H9 (cell line): ENCODE measurements around the gene C1QB. TPM values are rescaled to one million over a fixed set of nuclear protein-coding genes. Genes with fewer than 3 reads are reported as not detected.

ENCODE experiments used
- DNase-seq: peaks from one replicate; pipeline ENCODE4 v3.0.0-alpha.2; 2017
- H2AFZ ChIP-seq: one replicate; pipeline ENCODE4 v1.6.1; 2013; ENCODE audit warnings: mild to moderate bottlenecking, low read length, control low read depth, moderate library complexity
- H2AK5ac ChIP-seq: 2 replicates; pipeline ENCODE4 v1.6.1; 2013; ENCODE audit warnings: low read length, control low read depth, mixed read lengths; ENCODE audit not compliant: insufficient read length
- H2BK120ac ChIP-seq: one replicate; pipeline ENCODE4 v1.6.1; 2013; ENCODE audit warnings: low read depth, mild to moderate bottlenecking, low read length, control low read depth, inconsistent platforms; ENCODE audit not compliant: poor library complexity, severe bottlenecking
- H2BK12ac ChIP-seq: 2 replicates; pipeline ENCODE4 v1.6.1; 2013; ENCODE audit warnings: low read length, control low read depth, mixed read lengths, low read depth; ENCODE audit not compliant: insufficient read length
- H2BK15ac ChIP-seq: 2 replicates; pipeline ENCODE4 v1.6.1; 2013; ENCODE audit warnings: low read depth, low read length, control low read depth
- H2BK20ac ChIP-seq: one replicate; pipeline ENCODE4 v1.6.1; 2013; ENCODE audit warnings: low read depth, mild to moderate bottlenecking, low read length, control low read depth, inconsistent platforms; ENCODE audit not compliant: poor library complexity, severe bottlenecking
- H2BK5ac ChIP-seq: 2 replicates; pipeline ENCODE4 v1.6.1; 2013; ENCODE audit warnings: low read length, control low read depth, mixed read lengths; ENCODE audit not compliant: insufficient read length
- H3K14ac ChIP-seq: 2 replicates; pipeline ENCODE4 v1.6.1; 2013; ENCODE audit warnings: low read length, control low read depth; ENCODE audit not compliant: insufficient read depth
- H3K18ac ChIP-seq: 2 replicates; pipeline ENCODE4 v1.6.1; 2013; ENCODE audit warnings: low read depth, mild to moderate bottlenecking, mixed read lengths, low read length, control low read depth; ENCODE audit not compliant: insufficient read length
- H3K23ac ChIP-seq: 2 replicates; pipeline ENCODE4 v1.6.1; 2013; ENCODE audit warnings: low read length, control low read depth, mixed read lengths, low read depth; ENCODE audit not compliant: insufficient read length
- H3K23me2 ChIP-seq: 2 replicates; pipeline ENCODE4 v1.6.1; 2013; ENCODE audit warnings: low read depth, mild to moderate bottlenecking, mixed read lengths, low read length, control low read depth; ENCODE audit not compliant: insufficient read length, poor library complexity, severe bottlenecking
- H3K27ac ChIP-seq: 2 replicates; pipeline ENCODE4 v1.5.1; 2013; ENCODE audit warnings: low read length, control low read depth, mixed read lengths, low read depth; ENCODE audit not compliant: insufficient read length
- H3K27me3 ChIP-seq: 2 replicates; pipeline ENCODE4 v1.6.1; 2013; ENCODE audit warnings: low read length, control low read depth, inconsistent platforms; ENCODE audit not compliant: insufficient read depth
- H3K4ac ChIP-seq: 2 replicates; pipeline ENCODE4 v1.6.1; 2013; ENCODE audit warnings: low read depth, mild to moderate bottlenecking, control low read depth, inconsistent platforms, low read length, moderate library complexity
- H3K4me1 ChIP-seq: 2 replicates; pipeline ENCODE4 v1.6.1; 2013; ENCODE audit warnings: low read length, control low read depth, inconsistent platforms; ENCODE audit not compliant: insufficient read depth
- H3K4me2 ChIP-seq: 2 replicates; pipeline ENCODE4 v1.6.1; 2013; ENCODE audit warnings: low read length, control low read depth, mixed read lengths; ENCODE audit not compliant: insufficient read length, insufficient read depth
- H3K56ac ChIP-seq: 2 replicates; pipeline ENCODE4 v1.6.1; 2013; ENCODE audit warnings: low read depth, mild to moderate bottlenecking, mixed read lengths, low read length, control low read depth; ENCODE audit not compliant: insufficient read length
- H3K79me1 ChIP-seq: 2 replicates; pipeline ENCODE4 v1.6.1; 2013; ENCODE audit warnings: low read depth, mild to moderate bottlenecking, moderate library complexity, low read length, control low read depth, inconsistent platforms; ENCODE audit not compliant: insufficient read depth, poor library complexity, severe bottlenecking
- H3K79me2 ChIP-seq: 2 replicates; pipeline ENCODE4 v1.6.1; 2013; ENCODE audit warnings: low read length, control low read depth, inconsistent platforms; ENCODE audit not compliant: insufficient read depth
- H3K9ac ChIP-seq: 2 replicates; pipeline ENCODE4 v1.6.1; 2013; ENCODE audit warnings: low read length, control low read depth, mixed read lengths; ENCODE audit not compliant: insufficient read length; ENCODE audit errors: extremely low read depth
- H3K9me3 ChIP-seq: one replicate; pipeline ENCODE4 v1.6.1; 2013; ENCODE audit warnings: low read depth, low read length, inconsistent platforms; ENCODE audit not compliant: control insufficient read depth
- H3T11ph ChIP-seq: one replicate; pipeline ENCODE4 v1.6.1; 2013; ENCODE audit warnings: mild to moderate bottlenecking, low read length, control low read depth, inconsistent platforms
- H4K20me1 ChIP-seq: one replicate; pipeline ENCODE4 v1.6.1; 2013; ENCODE audit not compliant: control insufficient read depth, insufficient read length, insufficient read depth
- H4K5ac ChIP-seq: 2 replicates; pipeline ENCODE4 v1.6.1; 2013; ENCODE audit warnings: low read depth, mild to moderate bottlenecking, mixed read lengths, low read length, control low read depth; ENCODE audit not compliant: insufficient read length
- H4K8ac ChIP-seq: replicated peaks from 2 replicates; pipeline ENCODE4 v1.6.1; 2013; ENCODE audit warnings: low read length, control low read depth, mixed read lengths, low read depth; ENCODE audit not compliant: insufficient read length
- H4K91ac ChIP-seq: 2 replicates; pipeline ENCODE4 v1.6.1; 2013; ENCODE audit warnings: low read depth, mild to moderate bottlenecking, moderate library complexity, mixed read lengths, low read length, control low read depth; ENCODE audit not compliant: insufficient read length
- H3K27ac Mint-ChIP-seq, 3 experiments: 2 replicates in 2 of 3; 3 replicates in 1 of 3; pipeline ENCODE4 v1.8.0; 2020 to 2021; ENCODE audit warnings: mixed read lengths in 3 of 3, mild to moderate bottlenecking in 1 of 3, moderate library complexity in 1 of 3
- H3K27me3 Mint-ChIP-seq: 2 replicates; pipeline ENCODE4 v1.8.0; 2021; ENCODE audit warnings: low read depth, mild to moderate bottlenecking, moderate library complexity, mixed read lengths
- H3K36me3 Mint-ChIP-seq, 3 experiments: 2 replicates in 2 of 3; 3 replicates in 1 of 3; pipeline ENCODE4 v1.8.0; 2020 to 2021; ENCODE audit warnings: low read depth in 3 of 3, mixed read lengths in 3 of 3; ENCODE audit not compliant: insufficient read depth in 1 of 3
- H3K4me1 Mint-ChIP-seq, 2 experiments: 2 replicates each; pipeline ENCODE4 v1.8.0; 2020; ENCODE audit warnings: mixed read lengths in 2 of 2
- H3K4me3 Mint-ChIP-seq, 2 experiments: 2 replicates in 1 of 2; 3 replicates in 1 of 2; pipeline ENCODE4 v1.8.0; 2020 to 2021; ENCODE audit warnings: mild to moderate bottlenecking in 2 of 2, mixed read lengths in 2 of 2, moderate library complexity in 1 of 2
- H3K9me3 Mint-ChIP-seq, 2 experiments: 2 replicates in 1 of 2; 3 replicates in 1 of 2; pipeline ENCODE4 v1.8.0; 2020; ENCODE audit warnings: mild to moderate bottlenecking in 2 of 2, mixed read lengths in 2 of 2, moderate library complexity in 1 of 2
- WGBS: extraction: QIAGEN DNeasy Blood & Tissue Kit; methylation state at CpG from one replicate; pipeline ENCODE4 v1.1.7; 2013; ENCODE audit warnings: missing lambda C conversion rate, low lambda C conversion rate, mixed read lengths; ENCODE audit not compliant: insufficient read length; ENCODE audit errors: extremely low coverage; 5-methylcytosine and 5-hydroxymethylcytosine counted together
- total RNA-seq: library from RNA; stranded (reverse); gene quantifications from 2 replicates; pipeline ENCODE4 v1.2.1, GENCODE V29; 2021
- TF ChIP-seq, protein P1 (sequence below): fragments of 200-600 bp; sonication (generic); conservative IDR thresholded peaks from 3 replicates; pipeline ENCODE4 v1.8.0; 2021; ENCODE audit warnings: antibody characterized with exemption, mild to moderate bottlenecking

The C1QB gene
- total RNA-seq, 1 experiment from 2014 or later = not detected

DNA sequence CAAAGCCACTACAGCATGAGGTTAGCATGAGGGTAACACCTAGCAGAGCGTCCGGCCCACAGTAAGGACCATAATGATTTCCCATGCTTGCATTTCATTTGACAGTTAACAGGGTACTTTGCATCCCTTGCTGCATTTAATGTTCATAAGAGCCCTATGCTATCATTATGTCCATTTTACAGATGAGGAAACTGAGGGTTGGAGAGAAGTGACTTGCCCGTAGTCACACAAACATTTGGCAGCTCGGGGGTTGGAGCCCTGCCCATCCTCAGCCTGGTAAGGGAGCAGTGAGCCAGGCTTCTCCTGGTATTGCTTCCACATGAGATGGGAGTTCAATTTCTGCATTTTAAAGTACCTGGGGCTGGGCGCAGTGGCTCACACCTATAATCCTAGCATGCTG lies 41.1 kb downstream of the C1QB start:
- Histone ChIP-seq H3K4me2 (no peak overlapping the region), H2AK5ac (no peak overlapping the region), H2BK20ac (no peak overlapping the region), H2BK5ac (no peak overlapping the region), H2BK15ac (no peak overlapping the region), H3K27me3 (no peaks in the 10 kb centered on the region), H3K9me3 (no peaks in the 10 kb centered on the region), H3K79me1 (no peaks in the 10 kb centered on the region), H3K56ac (no peak overlapping the region), H3K9ac (no peak overlapping the region), H3T11ph (no peak overlapping the region), H4K20me1 (no peaks in the 10 kb centered on the region), H3K23me2 (no peaks in the 10 kb centered on the region), H3K14ac (no peak overlapping the region), H2AFZ (no peak overlapping the region), H3K18ac (no peak overlapping the region), H3K4me1 (no peaks in the 10 kb centered on the region; the same call in 1 of the 2 replicates), H2BK120ac (no peak overlapping the region), H2BK12ac (no peak overlapping the region), H3K79me2 (no peaks in the 10 kb centered on the region), H3K27ac (no peak overlapping the region), H3K4ac (no peak overlapping the region), H4K5ac (no peak overlapping the region), H3K23ac (no peak overlapping the region), H4K91ac (no peak overlapping the region), H4K8ac (no peak overlapping the region)
- TF ChIP-seq, protein P1, sequence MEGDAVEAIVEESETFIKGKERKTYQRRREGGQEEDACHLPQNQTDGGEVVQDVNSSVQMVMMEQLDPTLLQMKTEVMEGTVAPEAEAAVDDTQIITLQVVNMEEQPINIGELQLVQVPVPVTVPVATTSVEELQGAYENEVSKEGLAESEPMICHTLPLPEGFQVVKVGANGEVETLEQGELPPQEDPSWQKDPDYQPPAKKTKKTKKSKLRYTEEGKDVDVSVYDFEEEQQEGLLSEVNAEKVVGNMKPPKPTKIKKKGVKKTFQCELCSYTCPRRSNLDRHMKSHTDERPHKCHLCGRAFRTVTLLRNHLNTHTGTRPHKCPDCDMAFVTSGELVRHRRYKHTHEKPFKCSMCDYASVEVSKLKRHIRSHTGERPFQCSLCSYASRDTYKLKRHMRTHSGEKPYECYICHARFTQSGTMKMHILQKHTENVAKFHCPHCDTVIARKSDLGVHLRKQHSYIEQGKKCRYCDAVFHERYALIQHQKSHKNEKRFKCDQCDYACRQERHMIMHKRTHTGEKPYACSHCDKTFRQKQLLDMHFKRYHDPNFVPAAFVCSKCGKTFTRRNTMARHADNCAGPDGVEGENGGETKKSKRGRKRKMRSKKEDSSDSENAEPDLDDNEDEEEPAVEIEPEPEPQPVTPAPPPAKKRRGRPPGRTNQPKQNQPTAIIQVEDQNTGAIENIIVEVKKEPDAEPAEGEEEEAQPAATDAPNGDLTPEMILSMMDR = no peak
- H3K36me3 Mint-ChIP-seq = no peaks in the 10 kb centered on the region
- no peak overlapping the region for H3K27ac Mint-ChIP-seq
- no peak for DNase-seq
- H3K4me3 Mint-ChIP-seq = no peak overlapping the region
- H3K9me3 Mint-ChIP-seq = no peaks in the 10 kb centered on the region; a peak in 1 of 5 replicates
- no peaks in the 10 kb centered on the region; the same call in 1 of the 2 replicates for H3K27me3 Mint-ChIP-seq
- H3K4me1 Mint-ChIP-seq = peaks cover 2 to 4% of the 10 kb centered on the region in 2 experiments; a peak in 1 of 4 replicates
- no CpG with 5 or more reads among the region's 5 CpGs for WGBS
